H1 (cell line): ENCODE data around the gene CACNA1A. TPM values are rescaled to one million over a fixed set of nuclear protein-coding genes. Genes with fewer than 3 reads are reported as not detected.
"Not testable (repeated sequence)": the region's sequence is repeated elsewhere in the genome, so short reads cannot be mapped to it uniquely, and the experiment has no call there.

Source experiments
- CTCF ChIA-PET: fragments of 300-600 bp; sonication (Branson Sonifier 250); formaldehyde crosslinking; loops from one replicate; lab custom pipeline; 2021; ENCODE audit not compliant: partially characterized antibody; lab: Charles Lee
- POLR2A ChIA-PET: fragments of 300-600 bp; sonication (Branson Sonifier 250); formaldehyde crosslinking; loops from one replicate; lab custom pipeline; 2021; ENCODE audit warnings: inconsistent platforms; ENCODE audit not compliant: partially characterized antibody; lab: Charles Lee
- DNase-seq, 2 experiments: peaks; one replicate each; pipeline versions ENCODE4 v3.0.0 to v3.0.0-alpha.2; 2010 to 2022; ENCODE audit warnings: low spot score in 2 of 2, low read depth in 1 of 2, mixed read lengths in 1 of 2
- FAIRE-seq: peaks from 2 replicates; lab custom pipeline; 2011; peaks lifted over from hg19 to GRCh38; lab: Jason Lieb, UNC
- H2AFZ ChIP-seq: 2 replicates; pipeline ENCODE4 v1.8.1; 2012; ENCODE audit warnings: low read length, inconsistent platforms
- H2AK5ac ChIP-seq: 2 replicates; pipeline ENCODE4 v1.6.1; 2013; ENCODE audit warnings: low read depth, low read length
- H2BK120ac ChIP-seq: replicated peaks from 2 replicates; pipeline ENCODE3; 2013; ENCODE audit warnings: low read depth, low read length, inconsistent platforms
- H2BK12ac ChIP-seq: 2 replicates; pipeline ENCODE4 v1.6.1; 2013; ENCODE audit warnings: low read depth, low read length
- H2BK15ac ChIP-seq: 2 replicates; pipeline ENCODE4 v1.6.1; 2013; ENCODE audit warnings: low read length
- H2BK20ac ChIP-seq: 2 replicates; pipeline ENCODE4 v1.6.1; 2013; ENCODE audit warnings: low read length
- H2BK5ac ChIP-seq: 2 replicates; pipeline ENCODE4 v1.6.1; 2013; ENCODE audit warnings: low read depth, low read length
- H3K14ac ChIP-seq: 2 replicates; pipeline ENCODE4 v1.6.1; 2013; ENCODE audit warnings: inconsistent platforms; ENCODE audit not compliant: insufficient read length
- H3K18ac ChIP-seq: 2 replicates; pipeline ENCODE4 v1.6.1; 2013; ENCODE audit warnings: low read length; ENCODE audit errors: extremely low read depth
- H3K23ac ChIP-seq: 2 replicates; pipeline ENCODE4 v1.6.1; 2013; ENCODE audit warnings: inconsistent platforms; ENCODE audit not compliant: insufficient read length
- H3K23me2 ChIP-seq: 2 replicates; pipeline ENCODE4 v1.6.1; 2013; ENCODE audit warnings: low read depth, low read length
- H3K27ac ChIP-seq: 2 replicates; pipeline ENCODE4 v1.6.1; 2011; ENCODE audit warnings: low read depth, low read length, inconsistent platforms
- H3K27me3 ChIP-seq, 4 experiments: replicated peaks in 1 of 4; 1 replicate in 1 of 4; 2 replicates in 3 of 4; pipeline versions ENCODE4 v1.6.1 to v1.8.1; 2011 to 2013; ENCODE audit warnings: low read length in 3 of 4, mild to moderate bottlenecking in 3 of 4, inconsistent platforms in 2 of 4, mixed read lengths in 2 of 4, moderate library complexity in 1 of 4; ENCODE audit not compliant: control insufficient read depth in 3 of 4, insufficient read depth in 3 of 4; ENCODE audit errors: extremely low read depth in 1 of 4
- H3K36me3 ChIP-seq, 4 experiments: 2 replicates each; pipeline versions ENCODE4 v1.6.1 to v1.8.1; 2011 to 2013; ENCODE audit warnings: mild to moderate bottlenecking in 4 of 4, low read length in 3 of 4, moderate library complexity in 2 of 4, control low read depth in 1 of 4, inconsistent platforms in 1 of 4; ENCODE audit not compliant: insufficient read depth in 4 of 4, control insufficient read depth in 2 of 4
- H3K4ac ChIP-seq: replicated peaks from 2 replicates; pipeline ENCODE3; 2013; ENCODE audit warnings: low read length, low read depth, mixed read lengths, inconsistent platforms; ENCODE audit not compliant: insufficient read length
- H3K4me1 ChIP-seq, 4 experiments: replicated peaks in 1 of 4; 1 replicate in 1 of 4; 2 replicates in 3 of 4; pipeline versions ENCODE4 v1.6.1 to v1.8.1; 2011 to 2013; ENCODE audit warnings: low read length in 3 of 4, inconsistent platforms in 2 of 4, mixed read lengths in 1 of 4; ENCODE audit not compliant: insufficient read depth in 4 of 4, control insufficient read depth in 3 of 4
- H3K4me2 ChIP-seq, 2 experiments: 2 replicates each; pipeline versions ENCODE4 v1.6.1 to v1.8.1; 2011 to 2013; ENCODE audit warnings: low read depth in 2 of 2, low read length in 2 of 2, control low read depth in 1 of 2, inconsistent platforms in 1 of 2, mild to moderate bottlenecking in 1 of 2; ENCODE audit not compliant: insufficient read depth in 1 of 2
- H3K4me3 ChIP-seq, 4 experiments: fragments of 200-600, 300-600 bp in 1 of 4; sonication (generic), shearing (Covaris generic), sonication (Bioruptor Twin) in 1 of 4; 2 replicates each; pipeline versions ENCODE4 v1.5.1 to v1.8.1; 2011 to 2016; ENCODE audit warnings: low read length in 4 of 4, low read depth in 3 of 4, control low read depth in 2 of 4, inconsistent platforms in 2 of 4, mild to moderate bottlenecking in 2 of 4, mixed read lengths in 1 of 4, moderate library complexity in 1 of 4; ENCODE audit not compliant: insufficient read depth in 2 of 4; ENCODE audit errors: extremely low read depth in 1 of 4
- H3K56ac ChIP-seq: replicated peaks from 2 replicates; pipeline ENCODE3; 2013; ENCODE audit warnings: low read depth, mild to moderate bottlenecking, mixed read lengths, low read length, inconsistent platforms; ENCODE audit not compliant: insufficient read length
- H3K79me1 ChIP-seq: 2 replicates; pipeline ENCODE4 v1.6.1; 2013; ENCODE audit warnings: low read depth, low read length, control low read depth
- H3K79me2 ChIP-seq, 2 experiments: 2 replicates each; pipeline versions ENCODE4 v1.6.1 to v1.8.1; 2012 to 2013; ENCODE audit warnings: low read length in 2 of 2, mild to moderate bottlenecking in 2 of 2, inconsistent platforms in 1 of 2; ENCODE audit not compliant: insufficient read depth in 2 of 2, control insufficient read depth in 1 of 2
- H3K9ac ChIP-seq, 4 experiments: replicated peaks in 1 of 4; 1 replicate in 1 of 4; 2 replicates in 3 of 4; pipeline versions ENCODE4 v1.6.1 to v1.8.1; 2011 to 2013; ENCODE audit warnings: low read depth in 3 of 4, low read length in 3 of 4, control low read depth in 2 of 4, mild to moderate bottlenecking in 2 of 4, moderate library complexity in 2 of 4, inconsistent platforms in 1 of 4; ENCODE audit errors: extremely low read depth in 1 of 4
- H3K9me3 ChIP-seq, 2 experiments: 2 replicates each; pipeline versions ENCODE4 v1.6.1 to v1.8.1; 2012 to 2013; ENCODE audit warnings: mild to moderate bottlenecking in 2 of 2, moderate library complexity in 2 of 2, control low read depth in 1 of 2, inconsistent platforms in 1 of 2, low read depth in 1 of 2, low read length in 1 of 2, mixed read lengths in 1 of 2; ENCODE audit not compliant: insufficient read depth in 2 of 2
- H4K20me1 ChIP-seq, 2 experiments: replicated peaks in 1 of 2; 2 replicates each; pipeline versions ENCODE3 to v1.8.1; 2011 to 2013; ENCODE audit warnings: inconsistent platforms in 2 of 2, low read length in 2 of 2, mild to moderate bottlenecking in 1 of 2; ENCODE audit not compliant: insufficient read depth in 2 of 2, control insufficient read depth in 1 of 2
- H4K5ac ChIP-seq: 2 replicates; pipeline ENCODE4 v1.6.1; 2013; ENCODE audit warnings: low read length, low read depth, mixed read lengths, inconsistent platforms; ENCODE audit not compliant: insufficient read length
- H4K8ac ChIP-seq: 2 replicates; pipeline ENCODE4 v1.8.0; 2013; ENCODE audit warnings: mild to moderate bottlenecking, moderate library complexity, low read length, inconsistent platforms; ENCODE audit not compliant: insufficient read depth; ENCODE audit errors: extremely low read depth
- H4K91ac ChIP-seq: replicated peaks from 2 replicates; pipeline ENCODE3; 2013; ENCODE audit warnings: low read length, mixed read lengths, inconsistent platforms; ENCODE audit not compliant: insufficient read length
- ATF2 ChIP-seq: IDR thresholded peaks from 2 replicates; pipeline ENCODE4 v1.6.1; 2012; ENCODE audit warnings: low read length, inconsistent platforms
- BRCA1 ChIP-seq: IDR thresholded peaks from 2 replicates; pipeline ENCODE4 v1.6.1; 2012; ENCODE audit warnings: low read depth, low read length, improper control_type of control experiment
- CBX8 ChIP-seq: fragments of 300-800, 300-1000 bp; sonication (generic); IDR thresholded peaks from 2 replicates; pipeline ENCODE4 v1.7.1; 2016; ENCODE audit warnings: low read depth, low read length, borderline replicate concordance
- CHD1 ChIP-seq: IDR thresholded peaks from 2 replicates; pipeline ENCODE4 v1.6.1; 2012; ENCODE audit warnings: low read depth, low read length, improper control_type of control experiment
- CREB1 ChIP-seq: IDR thresholded peaks from 2 replicates; pipeline ENCODE4 v1.6.1; 2012; ENCODE audit warnings: inconsistent platforms
- CTBP2 ChIP-seq: IDR thresholded peaks from 2 replicates; pipeline ENCODE4 v1.7.0; 2011; ENCODE audit warnings: borderline replicate concordance, mild to moderate bottlenecking, moderate library complexity, mixed read lengths, low read length; ENCODE audit not compliant: insufficient read depth, insufficient read length
- RBBP5 ChIP-seq: IDR thresholded peaks from 2 replicates; pipeline ENCODE4 v1.7.1; 2012; ENCODE audit warnings: low read depth, mild to moderate bottlenecking, inconsistent platforms, low read length, moderate library complexity, borderline replicate concordance
- WGBS, 2 experiments: shearing (Covaris generic) in 1 of 2; methylation state at CpG; one replicate each; pipeline versions ENCODE4 v1.1.6 to v1.1.7; 2013 to 2015; ENCODE audit warnings: low lambda C conversion rate in 2 of 2, mixed read lengths in 2 of 2, inconsistent platforms in 1 of 2, low coverage in 1 of 2, missing lambda C conversion rate in 1 of 2; ENCODE audit not compliant: insufficient replicate concordance in 2 of 2, insufficient coverage in 1 of 2, insufficient read length in 1 of 2; ENCODE audit errors: extremely low coverage in 1 of 2, missing lambda C conversion rate in 1 of 2; 5-methylcytosine and 5-hydroxymethylcytosine counted together
- polyA plus RNA-seq, 7 experiments: library from polyadenylated mRNA; depleted of rRNA in 3 of 7; stranded (reverse) in 5 of 7; unstranded in 2 of 7; fragments of >200 nt in 5 of 7; fragments of 200-250 nt in 2 of 7; gene quantifications; 1 replicate in 5 of 7; 2 replicates in 1 of 7; 4 replicates in 1 of 7; pipeline versions ENCODE4 v1.2.1 to v1.2.3, GENCODE V29; 2011 to 2013; ENCODE audit warnings: missing spikeins in 2 of 7, mixed read lengths in 2 of 7
- total RNA-seq: library from RNA; stranded (reverse); fragmentation: NEBNext Ultra II Directional; extraction: Animal tissue kit (Norgen Biotek cat#: 25700); gene quantifications from 2 replicates; pipeline ENCODE4 v1.2.1, GENCODE V29; 2021

The CACNA1A gene
- total and polyA plus RNA-seq, 2 of the 8 experiments (the other 6 are each of a cell fraction or from before 2014, with no cell fraction given), result 10.7 to 25.3 TPM

GRCh38 chr19:13427273-13428051, 78.8 kb downstream of the CACNA1A start (continued):
- TF ChIP-seq BRCA1 (no peak), CTBP2 (no peak), RBBP5 (no peak), ATF2 (no peak), CBX8 (no peak), CREB1 (no peak), CHD1 (no peak)

- H3K79me1 ChIP-seq, H2AK5ac ChIP-seq, H2BK5ac ChIP-seq, H4K8ac ChIP-seq, H4K20me1 ChIP-seq, H2BK20ac ChIP-seq, H3K4me3 ChIP-seq, H2BK120ac ChIP-seq, H2BK15ac ChIP-seq, H3K79me2 ChIP-seq, H4K91ac ChIP-seq, H3K4me2 ChIP-seq, H3K23ac ChIP-seq, H3K27me3 ChIP-seq, H3K4ac ChIP-seq, H3K14ac ChIP-seq, H3K27ac ChIP-seq, H3K4me1 ChIP-seq, H2AFZ ChIP-seq, H3K56ac ChIP-seq, H4K5ac ChIP-seq, H3K36me3 ChIP-seq, H3K18ac ChIP-seq, H2BK12ac ChIP-seq, FAIRE-seq, H3K9ac ChIP-seq, H3K23me2 ChIP-seq, DNase-seq: not testable (repeated sequence)
- WGBS, 2 experiments, result 90% methylated on average over 3 of the region's 3 CpGs; no CpG with 5 or more reads in 1 of the 2 experiments
- POLR2A ChIA-PET, result interaction anchor here (1.0 kb wide), 1 partner anchor 273 kb away, joined by 3 read pairs; no protein-coding TSS in a partner anchor
- CTCF ChIA-PET, result interaction anchor here (0.6 to 5.6 kb wide), 5 partner anchors 9 to 200 kb away, joined by 3 to 49 read pairs (median 5); no protein-coding TSS in a partner anchor
- peaks cover 12 to 16% of the 10 kb centered on the region in 2 experiments for H3K9me3 ChIP-seq
Measured at GRCh38 chr19:13425875-13426274, 80.4 kb downstream of the CACNA1A start.
